ENCODE measurements around the gene NR6A1. TPM values are rescaled to one million over a fixed set of nuclear protein-coding genes. Genes with fewer than 3 reads are reported as not detected.

The NR6A1 gene
- total and polyA plus RNA-seq, 11 donors = 0.65 to 5.7 (median 1.6) TPM

DNA sequence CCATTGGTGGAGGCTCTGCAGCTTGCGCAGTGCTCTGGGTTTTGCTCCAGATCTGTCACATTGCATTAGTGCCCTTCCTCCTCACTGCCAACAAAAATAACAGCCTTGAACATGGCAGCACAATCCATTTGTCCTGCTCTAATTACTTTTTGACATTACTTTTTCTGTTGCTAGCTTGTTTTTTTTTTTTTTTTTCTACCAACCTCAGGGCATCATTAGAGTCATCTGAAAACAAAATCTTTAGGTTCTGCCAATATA, 146.4 kb downstream of the NR6A1 start:
- H3K27ac ChIP-seq = no peak overlapping the region
- peak in 3 of 4 donors; percentile 19 to 71 (median 60) for ATAC-seq
- H3K27me3 ChIP-seq = no peaks in the 10 kb centered on the region
- DNase-seq = no peak
- peaks cover 0 to 20% (median 4%) of the 10 kb centered on the region in 12 donors for H3K4me1 ChIP-seq
- intact Hi-C loops (cut with DNase I) = loop anchor here in 2 of 10 donors (5.0 to 10.0 kb wide), 2 partner anchors 33 to 230 kb away; partner anchors contain the start of gene WDR38 (in 1 of the 2)
- TF ChIP-seq, protein P1, sequence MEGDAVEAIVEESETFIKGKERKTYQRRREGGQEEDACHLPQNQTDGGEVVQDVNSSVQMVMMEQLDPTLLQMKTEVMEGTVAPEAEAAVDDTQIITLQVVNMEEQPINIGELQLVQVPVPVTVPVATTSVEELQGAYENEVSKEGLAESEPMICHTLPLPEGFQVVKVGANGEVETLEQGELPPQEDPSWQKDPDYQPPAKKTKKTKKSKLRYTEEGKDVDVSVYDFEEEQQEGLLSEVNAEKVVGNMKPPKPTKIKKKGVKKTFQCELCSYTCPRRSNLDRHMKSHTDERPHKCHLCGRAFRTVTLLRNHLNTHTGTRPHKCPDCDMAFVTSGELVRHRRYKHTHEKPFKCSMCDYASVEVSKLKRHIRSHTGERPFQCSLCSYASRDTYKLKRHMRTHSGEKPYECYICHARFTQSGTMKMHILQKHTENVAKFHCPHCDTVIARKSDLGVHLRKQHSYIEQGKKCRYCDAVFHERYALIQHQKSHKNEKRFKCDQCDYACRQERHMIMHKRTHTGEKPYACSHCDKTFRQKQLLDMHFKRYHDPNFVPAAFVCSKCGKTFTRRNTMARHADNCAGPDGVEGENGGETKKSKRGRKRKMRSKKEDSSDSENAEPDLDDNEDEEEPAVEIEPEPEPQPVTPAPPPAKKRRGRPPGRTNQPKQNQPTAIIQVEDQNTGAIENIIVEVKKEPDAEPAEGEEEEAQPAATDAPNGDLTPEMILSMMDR (IDR thresholded peaks at IDR 0.05) = no peak
- TF ChIP-seq POLR2A (IDR thresholded peaks at IDR 0.05) = no peak
- no peaks in the 10 kb centered on the region for H3K36me3 ChIP-seq
- 60 to 85% (median 72%) methylated on average over 1 of the region's 1 CpG for WGBS, 4 donors
- H3K4me3 ChIP-seq = no peak overlapping the region
- H3K9me3 ChIP-seq = no peaks in the 10 kb centered on the region

DNA sequence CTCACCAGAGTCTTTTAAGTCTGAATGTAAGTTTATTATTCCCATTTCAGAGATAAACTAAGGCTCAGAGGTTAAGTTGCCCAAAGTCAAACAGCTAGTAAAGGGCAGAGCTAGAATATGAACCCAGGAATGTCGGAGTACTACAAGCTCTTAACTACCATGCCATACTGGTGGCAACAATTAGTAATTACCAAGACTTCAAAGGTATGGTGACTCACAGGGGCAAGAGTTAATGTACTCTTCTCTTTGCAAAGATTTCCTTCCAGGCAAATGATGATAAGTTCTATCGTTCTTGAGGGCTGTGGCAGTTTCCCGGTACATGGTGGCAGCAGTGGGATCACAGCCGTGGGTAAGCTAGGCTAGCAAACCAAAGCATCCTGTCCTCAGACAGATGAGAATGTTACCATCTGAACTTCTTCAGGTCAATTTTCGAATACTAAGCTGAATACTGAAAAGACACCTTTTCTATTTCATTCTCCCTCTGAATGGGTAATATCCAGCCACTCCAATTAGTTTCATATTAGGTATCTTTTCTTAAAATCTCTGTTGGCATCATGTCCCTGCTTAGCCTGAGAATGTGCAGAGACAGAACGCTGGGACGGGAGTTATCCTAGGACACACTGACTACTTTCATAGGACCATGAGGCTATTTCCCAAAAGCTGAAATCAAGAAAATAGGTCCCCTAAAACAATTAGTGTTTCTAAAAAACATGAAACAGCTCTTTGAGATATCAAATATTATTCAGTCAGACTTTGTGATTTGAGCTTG, 147.0 kb downstream of the NR6A1 start:
- intact Hi-C loops (cut with DNase I) = loop anchor here in 2 of 10 donors (5.0 to 10.0 kb wide), 2 partner anchors 33 to 231 kb away; partner anchors contain the start of gene WDR38 (in 1 of the 2)

DNA sequence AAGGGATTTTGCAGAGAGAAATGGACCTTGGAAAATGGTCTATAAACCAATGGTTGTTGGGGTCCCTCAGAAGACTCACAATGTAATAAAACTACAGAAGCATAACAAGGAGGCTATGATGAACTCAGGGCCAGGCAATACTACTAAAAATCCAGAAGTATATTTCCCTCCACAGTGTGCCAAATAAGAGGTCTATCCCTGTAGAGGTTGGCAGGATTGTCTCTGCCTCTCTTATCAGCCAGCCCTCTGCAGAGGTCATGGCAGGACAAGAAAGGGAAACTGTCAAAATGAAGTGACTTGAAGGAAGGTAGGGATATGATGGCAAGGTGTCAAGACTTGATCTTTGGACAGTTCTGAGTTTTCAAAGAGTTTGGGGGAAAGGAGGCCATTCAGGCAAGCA, 148.2 kb downstream of the NR6A1 start:
- no peaks in the 10 kb centered on the region for H3K27me3 ChIP-seq
- H3K4me3 ChIP-seq = no peak overlapping the region
- H3K27ac ChIP-seq = no peak overlapping the region
- no peaks in the 10 kb centered on the region for H3K36me3 ChIP-seq
- peaks cover 0 to 20% (median 4%) of the 10 kb centered on the region in 12 donors for H3K4me1 ChIP-seq
- peak in 2 of 4 donors; percentile 44 to 59 for ATAC-seq
- intact Hi-C loops (cut with DNase I) = loop anchor here in 2 of 10 donors (5.0 to 10.0 kb wide), 2 partner anchors 34 to 232 kb away; partner anchors contain the start of gene WDR38 (in 1 of the 2)
- no peaks in the 10 kb centered on the region for H3K9me3 ChIP-seq
- no peak for DNase-seq
- no peak for TF ChIP-seq POLR2A (IDR thresholded peaks at IDR 0.05)
- TF ChIP-seq, protein P1 (IDR thresholded peaks at IDR 0.05) = no peak

More for the DNA sequence above, 147.0 kb downstream of the NR6A1 start:
- H3K4me3 ChIP-seq = no peak overlapping the region
- no peaks in the 10 kb centered on the region for H3K9me3 ChIP-seq
- 74 to 89% (median 82%) methylated on average over 7 of the region's 7 CpGs for WGBS, 4 donors
- H3K27ac ChIP-seq = no peak overlapping the region
- TF ChIP-seq, protein P1 (IDR thresholded peaks at IDR 0.05) = no peak
- no peak for TF ChIP-seq POLR2A (IDR thresholded peaks at IDR 0.05)
- no peak for DNase-seq
- H3K36me3 ChIP-seq = no peaks in the 10 kb centered on the region
- ATAC-seq = peak in 1 of 4 donors; percentile 20
- H3K4me1 ChIP-seq = peaks cover 0 to 20% (median 4%) of the 10 kb centered on the region in 12 donors
- H3K27me3 ChIP-seq = no peaks in the 10 kb centered on the region
